ENCODE data around the gene PLD4. TPM values are rescaled to one million over a fixed set of nuclear protein-coding genes. Genes with fewer than 3 reads are reported as not detected.

PLD4 gene
- polyA plus RNA-seq, 3 donors = 12.2 to 15.5 (median 15.1) TPM

GRCh38 chr14:104966261-104966865 lies 41.7 kb downstream of the PLD4 start:
- H3K36me3 ChIP-seq (replicated peaks in 1 of 2; ENCODE audit: control insufficient read depth in 1 of 2, insufficient read depth in 2 of 2, low read length in 2 of 2) = no peaks in the 10 kb centered on the region
- Mint-ChIP-seq H3K36me3 (no peaks in the 10 kb centered on the region), H3K27ac (peak overlapping the region in 1 of 7 donors; percentile 20), H3K4me3 (no peak overlapping the region), H3K27me3 (ENCODE audit: low read depth in 3 of 3) (peaks cover 19 to 38% (median 29%) of the 10 kb centered on the region in 3 donors), H3K9me3 (peaks cover 0 to 3% (median 0%) of the 10 kb centered on the region in 7 donors), H3K4me1 (peaks cover 4% of the 10 kb centered on the region)
- H3K4me3 ChIP-seq (replicated peaks in 1 of 3; ENCODE audit: low read depth in 2 of 3, low read length in 3 of 3) = no peak overlapping the region
- no peak overlapping the region for H2AFZ ChIP-seq (ENCODE audit: insufficient read depth, low read depth, low read length, poor library complexity, severe bottlenecking)
- H4K20me1 ChIP-seq (ENCODE audit: insufficient read depth, low read length) = no peaks in the 10 kb centered on the region
- intact Hi-C loops (cut with micrococcal nuclease) = no loop called here
- DNase-seq = peak in 1 of 3 donors; percentile 2
- H3K79me2 ChIP-seq (ENCODE audit: insufficient read depth, low read length) = no peaks in the 10 kb centered on the region
- no peak overlapping the region for H3K4me2 ChIP-seq (replicated peaks; ENCODE audit: extremely low read depth, low read length, poor library complexity, severe bottlenecking)
- no peak overlapping the region for H3K9ac ChIP-seq (ENCODE audit: insufficient read depth, low read length, poor library complexity, severe bottlenecking)
- peaks cover 2 to 23% of the 10 kb centered on the region in 2 donors for H3K27me3 ChIP-seq (ENCODE audit: control insufficient read depth in 2 of 2, insufficient read depth in 2 of 2, low read length in 2 of 2)
- H3K4me1 ChIP-seq (ENCODE audit: control insufficient read depth in 1 of 2, insufficient read depth in 2 of 2, low read length in 2 of 2) = no peaks in the 10 kb centered on the region
- H3K9me3 ChIP-seq (replicated peaks in 1 of 2; ENCODE audit: control insufficient read depth in 1 of 2, insufficient read depth in 1 of 2, low read length in 2 of 2) = no peaks in the 10 kb centered on the region
- 91% methylated on average over 8 of the region's 9 CpGs for WGBS (ENCODE audit: insufficient coverage)
- no peak overlapping the region for H3K27ac ChIP-seq (ENCODE audit: low read depth in 1 of 2, low read length in 2 of 2)
- TF ChIP-seq CTCF (IDR thresholded peaks at IDR 0.05) = no peak

- DNase-seq = no peak
- Mint-ChIP-seq H3K4me3 (peak overlapping the region in 1 of 2 donors; percentile 60), H3K9me3 (peaks cover 0 to 3% (median 0%) of the 10 kb centered on the region in 7 donors), H3K27ac (no peak overlapping the region), H3K36me3 (no peaks in the 10 kb centered on the region), H3K27me3 (ENCODE audit: low read depth in 3 of 3) (peaks cover 19 to 38% (median 29%) of the 10 kb centered on the region in 3 donors), H3K4me1 (peaks cover 4% of the 10 kb centered on the region)
- Histone ChIP-seq H3K79me2 (ENCODE audit: insufficient read depth, low read length) (no peaks in the 10 kb centered on the region), H3K4me2 (replicated peaks; ENCODE audit: extremely low read depth, low read length, poor library complexity, severe bottlenecking) (no peak overlapping the region), H3K4me1 (ENCODE audit: control insufficient read depth in 1 of 2, insufficient read depth in 2 of 2, low read length in 2 of 2) (no peaks in the 10 kb centered on the region), H3K9ac (ENCODE audit: insufficient read depth, low read length, poor library complexity, severe bottlenecking) (no peak overlapping the region), H3K36me3 (replicated peaks in 1 of 2; ENCODE audit: control insufficient read depth in 1 of 2, insufficient read depth in 2 of 2, low read length in 2 of 2) (no peaks in the 10 kb centered on the region), H3K4me3 (replicated peaks in 1 of 3; ENCODE audit: low read depth in 2 of 3, low read length in 3 of 3) (no peak overlapping the region), H3K27me3 (ENCODE audit: control insufficient read depth in 2 of 2, insufficient read depth in 2 of 2, low read length in 2 of 2) (peaks cover 2 to 23% of the 10 kb centered on the region in 2 donors), H2AFZ (ENCODE audit: insufficient read depth, low read depth, low read length, poor library complexity, severe bottlenecking) (no peak overlapping the region), H3K9me3 (replicated peaks in 1 of 2; ENCODE audit: control insufficient read depth in 1 of 2, insufficient read depth in 1 of 2, low read length in 2 of 2) (no peaks in the 10 kb centered on the region), H3K27ac (ENCODE audit: low read depth in 1 of 2, low read length in 2 of 2) (no peak overlapping the region), H4K20me1 (ENCODE audit: insufficient read depth, low read length) (no peaks in the 10 kb centered on the region)
- intact Hi-C loops (cut with micrococcal nuclease) = no loop called here
- 70% methylated on average over 3 of the region's 8 CpGs for whole genome bisulfite sequencing (ENCODE audit: insufficient coverage)
- TF ChIP-seq CTCF (IDR thresholded peaks at IDR 0.05) = no peak
Observed at GRCh38 chr14:104966981-104967385, 42.3 kb downstream of the PLD4 start.
